ENCODE measurements around the gene PXYLP1. TPM values are rescaled to one million over a fixed set of nuclear protein-coding genes. Genes with fewer than 3 reads are reported as not detected.

Gene PXYLP1
- total RNA-seq, 4 donors from 2014 or later = 8.6 to 34.0 (median 19.8) TPM

DNA sequence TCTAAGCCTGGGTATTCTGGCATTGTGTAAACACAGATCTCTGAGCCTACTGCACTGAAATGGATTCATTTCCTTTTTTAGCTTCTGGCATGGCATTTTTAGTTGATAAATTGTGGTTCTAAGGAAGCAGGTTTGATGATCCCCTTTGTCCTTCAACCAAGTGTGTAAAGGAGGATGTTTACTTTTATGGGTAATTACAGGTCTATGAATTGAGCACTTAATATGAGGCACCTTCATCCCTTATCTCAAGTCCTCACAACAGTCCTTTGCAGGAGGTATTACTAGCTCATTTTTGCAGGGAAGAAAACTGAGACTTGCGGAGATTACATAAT, 105.9 kb downstream of the PXYLP1 start:
- no peaks in the 10 kb centered on the region for H3K27me3 ChIP-seq
- peaks cover 0 to 17% (median 1%) of the 10 kb centered on the region in 4 donors for H3K4me1 ChIP-seq
- peak overlapping the region in 1 of 4 donors; percentile 56 for H3K27ac ChIP-seq
- H3K4me3 ChIP-seq = no peak overlapping the region
- H3K36me3 ChIP-seq = no peaks in the 10 kb centered on the region
- no peaks in the 10 kb centered on the region for H3K9me3 ChIP-seq
- DNase-seq = no peak
- TF ChIP-seq, protein P1, sequence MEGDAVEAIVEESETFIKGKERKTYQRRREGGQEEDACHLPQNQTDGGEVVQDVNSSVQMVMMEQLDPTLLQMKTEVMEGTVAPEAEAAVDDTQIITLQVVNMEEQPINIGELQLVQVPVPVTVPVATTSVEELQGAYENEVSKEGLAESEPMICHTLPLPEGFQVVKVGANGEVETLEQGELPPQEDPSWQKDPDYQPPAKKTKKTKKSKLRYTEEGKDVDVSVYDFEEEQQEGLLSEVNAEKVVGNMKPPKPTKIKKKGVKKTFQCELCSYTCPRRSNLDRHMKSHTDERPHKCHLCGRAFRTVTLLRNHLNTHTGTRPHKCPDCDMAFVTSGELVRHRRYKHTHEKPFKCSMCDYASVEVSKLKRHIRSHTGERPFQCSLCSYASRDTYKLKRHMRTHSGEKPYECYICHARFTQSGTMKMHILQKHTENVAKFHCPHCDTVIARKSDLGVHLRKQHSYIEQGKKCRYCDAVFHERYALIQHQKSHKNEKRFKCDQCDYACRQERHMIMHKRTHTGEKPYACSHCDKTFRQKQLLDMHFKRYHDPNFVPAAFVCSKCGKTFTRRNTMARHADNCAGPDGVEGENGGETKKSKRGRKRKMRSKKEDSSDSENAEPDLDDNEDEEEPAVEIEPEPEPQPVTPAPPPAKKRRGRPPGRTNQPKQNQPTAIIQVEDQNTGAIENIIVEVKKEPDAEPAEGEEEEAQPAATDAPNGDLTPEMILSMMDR (IDR thresholded peaks at IDR 0.05) = no peak
- no peak for TF ChIP-seq POLR2A (IDR thresholded peaks at IDR 0.05)

DNA sequence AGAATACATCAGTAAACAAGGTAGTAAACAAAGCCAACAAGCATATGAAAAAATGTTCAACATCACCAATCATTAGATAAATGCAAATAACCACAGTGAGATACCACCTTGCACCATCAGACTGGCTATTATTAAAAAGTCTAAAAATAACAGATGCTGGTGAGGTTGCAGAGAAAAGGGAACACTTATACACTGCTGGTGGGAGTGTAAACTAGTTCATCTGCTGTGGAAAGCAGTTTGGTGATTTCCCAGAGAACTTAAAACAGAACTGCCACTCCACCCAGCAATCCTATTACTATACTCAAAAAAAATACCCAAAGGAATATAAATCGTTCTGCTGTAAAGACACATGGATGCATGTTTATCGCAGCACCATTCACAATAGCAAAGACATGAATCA, 106.4 kb downstream of the PXYLP1 start:
- Histone ChIP-seq H3K4me1 (peaks cover 0 to 12% (median 0%) of the 10 kb centered on the region in 4 donors), H3K36me3 (no peaks in the 10 kb centered on the region), H3K27ac (no peak overlapping the region), H3K4me3 (no peak overlapping the region), H3K9me3 (no peaks in the 10 kb centered on the region), H3K27me3 (no peaks in the 10 kb centered on the region)
- no peak for DNase-seq
- TF ChIP-seq, protein P1 (IDR thresholded peaks at IDR 0.05) = no peak
- no peak for TF ChIP-seq POLR2A (IDR thresholded peaks at IDR 0.05)

DNA sequence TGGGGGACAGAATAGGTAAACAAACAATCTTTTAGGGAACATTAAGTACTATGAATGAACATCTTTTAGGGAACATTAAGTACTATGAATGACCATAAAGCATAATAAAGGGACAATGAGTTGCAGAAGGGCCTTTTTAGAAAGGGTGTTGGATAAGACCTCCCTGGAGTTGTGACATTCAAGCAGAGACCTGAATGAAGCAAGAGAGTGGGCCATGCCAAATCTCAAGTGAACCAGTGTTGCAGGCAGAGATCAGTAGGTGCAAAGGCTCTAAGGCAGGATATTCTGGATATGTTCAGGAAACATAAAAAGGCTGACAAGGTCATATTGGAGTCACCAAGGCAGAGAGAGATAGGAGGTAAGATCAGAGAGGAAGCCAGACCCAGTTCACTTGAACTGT, 107.3 kb downstream of the PXYLP1 start:
- peaks cover 0 to 6% (median 0%) of the 10 kb centered on the region in 4 donors for H3K4me1 ChIP-seq
- DNase-seq = no peak
- H3K9me3 ChIP-seq = no peaks in the 10 kb centered on the region
- no peaks in the 10 kb centered on the region for H3K36me3 ChIP-seq
- TF ChIP-seq, protein P1 (IDR thresholded peaks at IDR 0.05) = no peak
- no peak for TF ChIP-seq POLR2A (IDR thresholded peaks at IDR 0.05)
- H3K27ac ChIP-seq = no peak overlapping the region
- H3K27me3 ChIP-seq = no peaks in the 10 kb centered on the region
- no peak overlapping the region for H3K4me3 ChIP-seq

DNA sequence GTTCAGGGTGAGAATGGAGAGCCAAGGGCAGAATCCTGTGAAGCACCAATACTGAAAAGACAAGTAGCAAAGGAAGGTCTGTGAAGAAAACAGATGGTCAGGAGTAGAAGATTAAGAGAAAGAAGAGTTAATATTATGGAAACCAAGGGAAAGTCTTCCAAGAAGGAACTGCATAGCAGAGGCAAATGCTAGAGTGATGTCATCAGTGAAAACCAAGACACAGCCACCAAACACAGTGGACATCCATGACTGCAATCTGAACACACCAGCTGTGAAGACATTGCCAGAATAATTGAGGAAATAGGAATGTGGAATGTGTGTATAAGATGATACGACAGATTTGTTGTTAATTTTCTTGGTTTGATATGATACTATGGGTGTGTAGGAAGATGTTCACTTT, 109.9 kb downstream of the PXYLP1 start:
- Histone ChIP-seq H3K36me3 (no peaks in the 10 kb centered on the region), H3K9me3 (no peaks in the 10 kb centered on the region), H3K27ac (no peak overlapping the region), H3K27me3 (no peaks in the 10 kb centered on the region), H3K4me1 (peaks cover 0 to 27% (median 0%) of the 10 kb centered on the region in 4 donors), H3K4me3 (no peak overlapping the region)
- DNase-seq = no peak
- TF ChIP-seq, protein P1 (IDR thresholded peaks at IDR 0.05) = no peak
- no peak for TF ChIP-seq POLR2A (IDR thresholded peaks at IDR 0.05)

DNA sequence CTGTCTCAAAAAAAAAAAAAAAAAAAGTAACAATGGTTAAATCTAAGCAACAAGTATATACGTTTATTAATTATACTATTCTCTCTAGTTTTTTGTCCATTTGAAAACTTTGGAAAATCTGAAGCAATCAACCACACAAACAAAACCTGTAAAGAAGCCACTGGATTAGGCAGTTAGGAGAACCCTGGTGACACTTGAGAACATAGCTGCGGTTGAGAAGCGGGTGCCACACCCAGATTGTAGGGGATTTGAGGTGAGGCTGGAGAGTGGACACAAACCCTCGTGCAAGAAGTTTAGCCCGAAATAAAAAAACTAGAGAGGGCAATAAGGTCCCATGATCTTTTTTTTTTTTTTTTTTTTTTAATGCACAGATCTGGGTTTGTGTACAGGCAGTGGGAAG, 110.8 kb downstream of the PXYLP1 start:
- DNase-seq = no peak
- no peak overlapping the region for H3K4me3 ChIP-seq
- no peak for TF ChIP-seq POLR2A (IDR thresholded peaks at IDR 0.05)
- TF ChIP-seq, protein P1 (IDR thresholded peaks at IDR 0.05) = no peak
- H3K36me3 ChIP-seq = no peaks in the 10 kb centered on the region
- H3K4me1 ChIP-seq = peaks cover 0 to 22% (median 0%) of the 10 kb centered on the region in 4 donors
- no peak overlapping the region for H3K27ac ChIP-seq
- no peaks in the 10 kb centered on the region for H3K9me3 ChIP-seq
- no peaks in the 10 kb centered on the region for H3K27me3 ChIP-seq

DNA sequence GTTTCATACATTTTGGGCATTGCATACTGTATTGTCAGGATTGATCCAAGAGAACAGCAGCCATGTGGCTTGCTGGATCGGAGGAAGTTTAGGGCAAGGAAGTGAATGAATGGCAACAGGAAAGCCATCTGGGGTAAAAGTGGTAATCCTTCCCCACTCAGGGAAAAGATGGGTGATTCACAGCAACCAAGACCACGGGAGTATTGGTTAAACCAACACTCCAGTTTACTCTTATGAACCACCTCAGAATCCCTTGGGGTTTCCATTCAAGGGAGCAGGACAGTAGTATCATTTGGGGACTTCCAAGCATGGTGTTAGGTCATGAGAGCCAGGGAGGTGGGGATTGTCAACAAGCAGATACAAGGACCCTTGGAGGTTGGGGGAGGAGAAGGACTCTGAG, 111.5 kb downstream of the PXYLP1 start:
- DNase-seq = no peak
- no peak overlapping the region for H3K4me3 ChIP-seq
- H3K27me3 ChIP-seq = no peaks in the 10 kb centered on the region
- no peaks in the 10 kb centered on the region for H3K36me3 ChIP-seq
- TF ChIP-seq POLR2A (IDR thresholded peaks at IDR 0.05) = no peak
- TF ChIP-seq, protein P1 (IDR thresholded peaks at IDR 0.05) = no peak
- H3K27ac ChIP-seq = peak overlapping the region in 1 of 4 donors; percentile 1
- no peaks in the 10 kb centered on the region for H3K9me3 ChIP-seq
- peaks cover 0 to 22% (median 0%) of the 10 kb centered on the region in 4 donors for H3K4me1 ChIP-seq

All from Peyer's patch (tissue), 4 donors.